GM12865 (cell line): ENCODE data around the gene KLHL18.

ENCODE experiments used
- DNase-seq: peaks from one replicate; pipeline ENCODE4 v3.0.0; 2010; ENCODE audit warnings: low read depth
- H3K4me3 ChIP-seq: 2 replicates; pipeline ENCODE4 v1.5.1; 2011; ENCODE audit warnings: mild to moderate bottlenecking, low read depth, low read length, control low read depth
- TF ChIP-seq, protein P1 (sequence below): IDR thresholded peaks from 2 replicates; pipeline ENCODE4 v1.5.1; 2011; ENCODE audit warnings: low read length, control low read depth, low read depth, inconsistent platforms; ENCODE audit not compliant: insufficient read depth; ENCODE audit errors: missing control alignments

The KLHL18 gene

DNA sequence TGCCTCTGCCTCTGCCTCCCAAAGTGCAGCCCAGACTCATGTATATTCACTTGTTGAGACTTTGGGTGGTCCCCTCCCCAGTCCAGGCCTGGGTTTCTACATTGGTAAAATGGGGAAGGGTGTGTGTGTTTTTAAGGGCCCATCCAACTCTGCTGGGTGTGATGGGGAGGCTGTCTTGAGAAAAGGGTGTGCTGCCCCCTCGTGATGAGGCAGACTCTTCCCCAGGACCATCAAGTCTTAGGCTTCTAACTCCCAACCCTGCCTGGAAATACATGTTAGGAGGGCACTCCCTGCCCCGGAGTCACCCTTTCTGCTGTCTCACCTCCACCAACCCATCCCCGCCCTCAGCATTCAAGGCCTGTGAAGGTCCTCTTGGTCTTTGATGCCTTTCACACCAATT lies 93.6 kb downstream of the KLHL18 start:
- DNase-seq, result peak; percentile 15
- H3K4me3 ChIP-seq, result no peak overlapping the region
- TF ChIP-seq, protein P1, sequence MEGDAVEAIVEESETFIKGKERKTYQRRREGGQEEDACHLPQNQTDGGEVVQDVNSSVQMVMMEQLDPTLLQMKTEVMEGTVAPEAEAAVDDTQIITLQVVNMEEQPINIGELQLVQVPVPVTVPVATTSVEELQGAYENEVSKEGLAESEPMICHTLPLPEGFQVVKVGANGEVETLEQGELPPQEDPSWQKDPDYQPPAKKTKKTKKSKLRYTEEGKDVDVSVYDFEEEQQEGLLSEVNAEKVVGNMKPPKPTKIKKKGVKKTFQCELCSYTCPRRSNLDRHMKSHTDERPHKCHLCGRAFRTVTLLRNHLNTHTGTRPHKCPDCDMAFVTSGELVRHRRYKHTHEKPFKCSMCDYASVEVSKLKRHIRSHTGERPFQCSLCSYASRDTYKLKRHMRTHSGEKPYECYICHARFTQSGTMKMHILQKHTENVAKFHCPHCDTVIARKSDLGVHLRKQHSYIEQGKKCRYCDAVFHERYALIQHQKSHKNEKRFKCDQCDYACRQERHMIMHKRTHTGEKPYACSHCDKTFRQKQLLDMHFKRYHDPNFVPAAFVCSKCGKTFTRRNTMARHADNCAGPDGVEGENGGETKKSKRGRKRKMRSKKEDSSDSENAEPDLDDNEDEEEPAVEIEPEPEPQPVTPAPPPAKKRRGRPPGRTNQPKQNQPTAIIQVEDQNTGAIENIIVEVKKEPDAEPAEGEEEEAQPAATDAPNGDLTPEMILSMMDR, result no peak

DNA sequence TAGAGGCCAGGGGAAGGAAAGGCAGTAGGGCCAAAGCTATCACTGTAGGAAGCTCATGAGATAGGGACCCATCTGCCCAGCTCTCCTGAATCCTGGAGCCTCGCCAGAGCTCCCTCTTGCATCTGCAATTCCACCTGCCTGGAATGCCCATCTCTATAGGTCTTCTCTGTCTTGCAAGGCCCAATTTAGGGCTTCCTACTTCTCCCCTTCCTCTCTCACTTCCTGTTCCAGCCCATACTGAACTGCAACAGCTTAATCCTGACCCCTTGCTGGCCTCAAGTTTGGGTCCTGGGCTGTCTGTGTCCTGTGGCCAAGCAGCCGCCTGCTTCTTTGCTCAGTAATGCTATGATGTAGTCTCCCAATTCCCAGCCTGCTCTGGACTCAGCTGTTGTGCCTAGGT lies 94.4 kb downstream of the KLHL18 start:
- H3K4me3 ChIP-seq, result no peak overlapping the region
- DNase-seq, result peak; percentile 28
- TF ChIP-seq, protein P1, result no peak

DNA sequence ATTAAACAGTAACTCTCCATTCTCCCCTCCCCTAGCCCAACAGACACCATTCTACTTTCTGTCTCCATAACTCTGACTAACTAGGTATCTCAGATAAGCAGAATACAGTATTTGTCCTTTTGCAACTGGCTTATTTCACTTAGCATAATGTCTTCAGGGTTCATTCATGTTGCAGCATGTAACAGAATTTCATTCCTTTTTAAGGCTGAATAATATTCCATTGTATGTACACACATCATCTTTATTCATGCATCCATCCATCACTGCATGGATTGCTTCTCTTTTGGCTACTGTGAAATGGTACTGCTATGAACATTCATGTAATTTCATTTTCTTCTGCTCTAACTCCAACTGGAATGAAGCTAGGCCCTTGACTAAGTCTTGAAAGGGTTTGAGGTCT lies 96.1 kb downstream of the KLHL18 start:
- TF ChIP-seq, protein P1, result no peak
- H3K4me3 ChIP-seq, result no peak overlapping the region
- DNase-seq, result no peak

DNA sequence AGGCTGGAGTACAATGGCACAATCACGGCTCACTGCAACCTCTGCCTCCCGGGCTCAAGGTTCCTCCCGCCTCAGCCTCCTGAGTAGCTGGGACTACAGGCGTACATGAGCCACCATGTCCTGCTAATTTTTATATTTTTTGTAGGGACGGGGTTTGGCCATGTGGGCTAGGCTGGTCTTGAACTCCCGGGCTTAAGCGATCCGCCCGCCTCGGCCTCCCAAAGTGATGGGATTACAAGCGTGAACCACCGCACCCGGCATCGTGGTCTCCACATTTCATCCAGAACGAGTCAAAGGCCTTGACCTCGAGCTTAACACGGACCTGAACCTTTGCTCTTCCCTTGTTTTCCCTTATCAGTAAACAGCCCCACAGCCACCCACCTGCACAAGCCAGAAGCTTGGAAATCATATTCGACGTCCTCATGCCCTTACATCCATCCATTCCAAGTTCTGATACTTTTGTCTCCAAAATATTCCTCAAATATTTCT lies 96.7 kb downstream of the KLHL18 start:
- peak overlapping the region; percentile 71 for H3K4me3 ChIP-seq
- TF ChIP-seq, protein P1, result no peak
- DNase-seq, result no peak

DNA sequence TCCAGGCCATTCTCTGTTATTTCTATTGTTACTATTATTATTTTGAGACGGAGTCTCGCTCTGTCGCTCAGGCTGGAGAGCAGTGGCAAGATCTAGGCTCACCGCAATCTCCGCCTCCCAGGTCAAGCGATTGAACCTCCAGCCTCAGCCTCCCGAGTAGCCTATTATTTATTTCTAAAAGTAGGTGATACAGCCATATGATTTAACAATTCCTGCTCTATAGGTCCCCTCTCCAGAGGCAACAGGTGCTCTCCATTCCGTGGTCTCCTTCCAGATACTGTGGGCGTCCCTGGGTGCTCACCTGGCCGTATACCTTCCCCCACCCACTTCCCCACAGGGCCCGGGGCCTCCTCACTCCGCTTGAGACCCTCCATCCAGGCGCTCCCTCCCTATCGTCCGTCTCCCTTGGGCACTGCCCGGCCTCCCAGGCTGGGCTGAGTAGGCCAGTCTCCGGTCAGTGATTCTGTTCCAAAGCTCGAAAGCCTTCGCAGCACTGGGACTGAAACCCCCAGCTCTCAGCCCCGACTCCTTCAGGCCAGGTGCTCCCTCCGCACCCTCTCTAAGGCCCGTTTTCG lies 97.4 kb downstream of the KLHL18 start:
- TF ChIP-seq, protein P1, result no peak
- H3K4me3 ChIP-seq, result peak overlapping the region; percentile 71
- peak; percentile 35 for DNase-seq

DNA sequence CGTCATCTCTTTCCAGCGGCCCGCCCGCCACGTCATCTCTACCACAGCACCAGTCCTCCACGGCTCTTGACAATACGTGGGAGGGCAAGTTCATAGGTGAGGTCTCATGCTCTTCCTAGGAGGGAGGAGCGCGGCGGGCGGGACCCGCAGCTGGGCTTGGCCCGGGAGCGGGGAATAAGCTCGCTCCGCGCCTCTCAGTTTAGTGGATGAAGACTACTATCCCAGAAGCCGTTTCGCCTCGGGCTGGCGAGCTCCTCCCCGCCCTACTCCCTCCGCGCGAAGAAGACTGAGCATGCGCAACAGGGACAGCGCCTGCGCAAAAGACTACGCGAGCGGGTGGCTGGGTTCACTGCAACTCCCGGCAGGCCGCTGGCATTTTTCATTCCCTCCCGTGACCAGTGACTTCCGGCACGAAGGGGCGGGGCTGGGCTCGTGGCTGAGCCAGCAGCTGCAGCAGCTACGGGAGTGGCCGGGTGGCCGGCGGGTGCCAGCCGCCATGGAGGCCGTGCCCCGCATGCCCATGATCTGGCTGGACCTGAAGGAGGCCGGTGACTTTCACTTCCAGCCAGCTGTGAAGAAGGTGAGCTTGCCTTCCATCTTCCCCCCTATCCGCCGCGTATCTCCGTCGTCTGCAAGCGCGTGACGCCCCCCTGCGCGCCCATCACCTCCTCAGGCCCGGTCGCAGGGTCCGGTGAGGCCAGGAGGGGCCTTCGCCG lies 98.0 kb downstream of the KLHL18 start, which contains the start of gene PTPN23:
PTPN23 (plus strand) TSS at position 421 of the 716 bp plus-strand sequence; CDS start at position 497, 76 bp downstream.
- H3K4me3 ChIP-seq, result peak within 1 kb of the TSS; percentile 71
- peak; percentile 99 for DNase-seq
- TF ChIP-seq, protein P1, result no peak
